Heart left ventricle (tissue), 16 donors: ENCODE results near the gene CLINT1. TPM values are rescaled to one million over a fixed set of nuclear protein-coding genes. Genes with fewer than 3 reads are reported as not detected.

Experiments used
- ATAC-seq, 4 donors: fragments of 200-7000 bp; cut with Tn5 transposase; one replicate each; pipeline ENCODE4 v1.9.1; 2020 to 2022; ENCODE audit warnings: moderate library complexity in 4 of 4, mild to moderate bottlenecking in 3 of 4, moderate number of reproducible peaks in 1 of 4
- DNase-seq, 5 donors: peaks; one replicate each; pipeline ENCODE4 v3.0.0-alpha.2; 2020
- H3K27ac ChIP-seq, 12 donors: fragments of 200-600 bp; sonication (generic) in 4 of 12; one replicate each; pipeline versions ENCODE4 v1.5.0 to v1.8.0; 2016 to 2022; ENCODE audit warnings: mild to moderate bottlenecking in 2 of 12
- H3K27me3 ChIP-seq, 9 donors: fragments of 200-600 bp; sonication (generic) in 2 of 9; one replicate each; pipeline versions ENCODE4 v1.5.1 to v1.8.0; 2016 to 2022; ENCODE audit warnings: mild to moderate bottlenecking in 3 of 9
- H3K36me3 ChIP-seq, 9 donors: fragments of 200-600 bp; sonication (generic) in 2 of 9; one replicate each; pipeline versions ENCODE4 v1.5.0 to v1.8.0; 2018 to 2022; ENCODE audit warnings: mild to moderate bottlenecking in 2 of 9
- H3K4me1 ChIP-seq, 12 donors: fragments of 200-600 bp; sonication (generic) in 4 of 12; one replicate each; pipeline versions ENCODE4 v1.5.0 to v1.8.0; 2016 to 2022; ENCODE audit warnings: mild to moderate bottlenecking in 3 of 12
- H3K4me3 ChIP-seq, 12 donors: fragments of 200-600 bp; sonication (generic) in 4 of 12; one replicate each; pipeline versions ENCODE4 v1.5.0 to v1.8.0; 2017 to 2022; ENCODE audit warnings: mild to moderate bottlenecking in 9 of 12, moderate library complexity in 4 of 12
- H3K9me3 ChIP-seq, 12 donors: fragments of 200-600 bp; sonication (generic) in 4 of 12; one replicate each; pipeline versions ENCODE4 v1.5.0 to v1.8.0; 2016 to 2022; ENCODE audit warnings: mild to moderate bottlenecking in 1 of 12
- POLR2A ChIP-seq, 2 donors: fragments of 450-650 bp; IDR thresholded peaks; one replicate each; pipeline ENCODE4 v1.6.1; 2017; ENCODE audit warnings: antibody characterized with exemption in 2 of 2, mild to moderate bottlenecking in 2 of 2, moderate library complexity in 2 of 2
- WGBS, 4 donors: extraction: QIAGEN DNeasy Blood & Tissue Kit in 2 of 4; methylation state at CpG; one replicate each; pipeline versions ENCODE4 v1.1.5 to v1.1.7; 2013 to 2018; 5-methylcytosine and 5-hydroxymethylcytosine counted together
- intact Hi-C, 10 donors: fragments of 100-400 bp; cut with DNase I; formaldehyde crosslinking; loops; one replicate each; pipeline versions ENCODE4 v1.11.1 to v1.14.2; 2022
- polyA plus RNA-seq, 2 donors: library from polyadenylated mRNA; stranded (reverse); fragments of 200-250 nt; gene quantifications; one replicate each; pipeline ENCODE4 v1.2.3, GENCODE V29; 2013
- total RNA-seq, 9 donors: library from RNA; depleted of rRNA in 2 of 9; stranded (reverse); fragments of >200 nt in 2 of 9; fragmentation: NEBNext Ultra II Directional in 3 of 9; extraction: Animal tissue kit (Norgen Biotek cat#: 25700) in 3 of 9; gene quantifications; one replicate each; pipeline versions ENCODE4 v1.1.0 to v1.2.4, GENCODE V29; 2016 to 2023
- TF ChIP-seq, protein P1 (sequence below), 12 donors: fragments of 200-600 bp; sonication (generic) in 4 of 12; IDR thresholded peaks; one replicate each; pipeline versions ENCODE4 v1.5.0 to v1.8.0; 2018 to 2022; ENCODE audit warnings: antibody characterized with exemption in 12 of 12, mild to moderate bottlenecking in 5 of 12
- donor health status: ischemic (EF 13 %, LVEDD 7.1; RV severe dilation, severe dysfunction).
- donor health status: healthy with polysubstance abuse.
- donor health status: DM: no; HTN: yes; CAD: no.
- donor health status: DM: no; HTN: no; CAD: no.
- donor health status: ischemic (EF 25% LVEDD 6.9; RV normal size, moderate dysfunction).
- donor health status: ischemic (EF 25% LVEDD 5.7; RV mildly dilated, moderate dysfunction).
- donor health status: healthy.
- donor health status: DM: yes; HTN: yes; CAD: no.
- donor health status: ischemic (EF 35%, LVEDD 5.7; RV mildly dilated, moderate dysfunction).
- donor health status: nonischemic (EF 11% LVEDD 7.7; RV severe dilation, severe dysfunction).
- donor health status: DM: yes; HTN: yes; CAD: no.
- donor health status: PGD.
- donor health status: ischemic (EF 29% LVEDD 5.4; RV normal size, mild dysfunction).
- donor health status: nonischemic (EF 23%, LVEDD 6.1; RV moderate dilation, normal function).

The CLINT1 gene
- total and polyA plus RNA-seq, 11 donors: 13.0 to 84.8 (median 48.7) TPM

GRCh38 chr5:157747173-157747740, 111.7 kb downstream of the CLINT1 start:
- H3K27ac ChIP-seq: no peak overlapping the region
- no peak for ATAC-seq
- no peaks in the 10 kb centered on the region for H3K27me3 ChIP-seq
- peaks cover 0 to 19% (median 10%) of the 10 kb centered on the region in 12 donors for H3K4me1 ChIP-seq
- no peaks in the 10 kb centered on the region for H3K9me3 ChIP-seq
- intact Hi-C loops: loop anchor here in 3 of 10 donors (10.0 kb wide), 3 partner anchors 312 to 602 kb away; partner anchors contain the start of gene MED7 (in 1 of the 3)
- DNase-seq: no peak
- no peak overlapping the region for H3K4me3 ChIP-seq
- TF ChIP-seq, protein P1, sequence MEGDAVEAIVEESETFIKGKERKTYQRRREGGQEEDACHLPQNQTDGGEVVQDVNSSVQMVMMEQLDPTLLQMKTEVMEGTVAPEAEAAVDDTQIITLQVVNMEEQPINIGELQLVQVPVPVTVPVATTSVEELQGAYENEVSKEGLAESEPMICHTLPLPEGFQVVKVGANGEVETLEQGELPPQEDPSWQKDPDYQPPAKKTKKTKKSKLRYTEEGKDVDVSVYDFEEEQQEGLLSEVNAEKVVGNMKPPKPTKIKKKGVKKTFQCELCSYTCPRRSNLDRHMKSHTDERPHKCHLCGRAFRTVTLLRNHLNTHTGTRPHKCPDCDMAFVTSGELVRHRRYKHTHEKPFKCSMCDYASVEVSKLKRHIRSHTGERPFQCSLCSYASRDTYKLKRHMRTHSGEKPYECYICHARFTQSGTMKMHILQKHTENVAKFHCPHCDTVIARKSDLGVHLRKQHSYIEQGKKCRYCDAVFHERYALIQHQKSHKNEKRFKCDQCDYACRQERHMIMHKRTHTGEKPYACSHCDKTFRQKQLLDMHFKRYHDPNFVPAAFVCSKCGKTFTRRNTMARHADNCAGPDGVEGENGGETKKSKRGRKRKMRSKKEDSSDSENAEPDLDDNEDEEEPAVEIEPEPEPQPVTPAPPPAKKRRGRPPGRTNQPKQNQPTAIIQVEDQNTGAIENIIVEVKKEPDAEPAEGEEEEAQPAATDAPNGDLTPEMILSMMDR (IDR thresholded peaks at IDR 0.05): no peak
- TF ChIP-seq POLR2A (IDR thresholded peaks at IDR 0.05): no peak
- 82 to 88% (median 86%) methylated on average over 6 of the region's 6 CpGs for WGBS, 4 donors
- H3K36me3 ChIP-seq: peaks cover 0 to 11% (median 5%) of the 10 kb centered on the region in 9 donors

GRCh38 chr5:157745041-157745456, 113.9 kb downstream of the CLINT1 start:
- no peak for DNase-seq
- H3K4me1 ChIP-seq: peaks cover 0 to 19% (median 10%) of the 10 kb centered on the region in 12 donors
- WGBS, 4 donors: 59 to 81% (median 70%) methylated on average over 4 of the region's 4 CpGs
- peak overlapping the region in 7 of 12 donors; percentile 66 to 97 (median 85) for H3K4me3 ChIP-seq
- H3K36me3 ChIP-seq: peaks cover 0 to 2% (median 0%) of the 10 kb centered on the region in 9 donors
- no peak for ATAC-seq
- intact Hi-C loops: loop anchor here in 3 of 10 donors (10.0 kb wide), 3 partner anchors 310 to 600 kb away; partner anchors contain the start of gene MED7 (in 1 of the 3)
- TF ChIP-seq, protein P1 (IDR thresholded peaks at IDR 0.05): no peak
- TF ChIP-seq POLR2A (IDR thresholded peaks at IDR 0.05): no peak
- H3K27ac ChIP-seq: peak overlapping the region in 1 of 12 donors; percentile 78
- H3K9me3 ChIP-seq: no peaks in the 10 kb centered on the region
- no peaks in the 10 kb centered on the region for H3K27me3 ChIP-seq

DNA sequence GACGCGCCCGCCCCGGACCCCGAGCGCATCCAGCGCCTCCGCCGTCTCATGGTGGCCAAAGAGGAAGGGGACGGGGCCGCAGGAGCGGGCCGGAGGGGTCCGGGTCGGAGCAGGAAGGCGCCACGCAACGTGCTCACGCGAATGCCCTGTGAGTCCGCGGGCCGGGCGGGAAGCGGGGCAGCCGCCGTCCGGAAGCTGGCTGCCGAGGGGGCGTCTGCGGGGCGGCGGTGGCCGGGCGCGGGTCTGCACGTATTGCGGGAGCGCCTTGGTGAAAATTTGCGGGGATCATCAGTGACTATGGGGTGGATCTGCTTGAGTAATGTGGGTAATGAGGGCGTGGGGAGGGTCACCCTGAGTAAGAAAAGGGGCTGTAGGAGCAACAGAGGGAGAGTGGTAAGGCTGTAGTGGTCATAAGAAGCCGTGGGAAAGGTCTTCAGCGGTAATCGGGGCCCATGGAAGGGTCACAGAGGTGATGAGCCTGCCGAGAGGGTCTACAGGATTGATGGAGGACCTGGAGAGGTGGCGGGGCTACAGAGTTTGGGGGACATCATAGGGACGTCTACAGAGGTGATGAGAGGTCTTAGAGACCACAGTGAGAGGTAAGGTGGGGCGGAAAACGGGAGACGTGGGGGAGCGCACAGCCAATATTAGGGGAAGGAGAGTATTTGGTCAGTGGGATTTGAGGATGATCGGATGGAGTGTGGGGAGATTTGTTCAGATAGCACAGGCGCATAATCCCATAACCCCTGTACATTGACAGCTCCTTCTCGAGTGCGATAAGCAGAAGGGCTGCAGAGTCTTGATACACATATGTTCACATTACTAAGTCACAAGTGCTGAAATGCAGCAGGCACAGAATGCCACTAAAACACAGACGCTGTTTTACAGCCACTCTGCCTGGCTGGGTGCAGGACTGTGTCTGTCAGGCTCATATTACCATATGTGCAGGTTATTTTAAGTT, 114.6 kb downstream of the CLINT1 start:
- DNase-seq (peak in 4 of 5 donors; percentile 15 to 72 (median 30)), ATAC-seq (peak in 2 of 4 donors; percentile 3 to 8)
- intact Hi-C loops: loop anchor here in 6 of 10 donors (5.0 to 10.0 kb wide), 5 partner anchors 77 to 600 kb away; partner anchors contain the start of gene MED7 (in 1 of the 6)
- no peaks in the 10 kb centered on the region for H3K9me3 ChIP-seq
- H3K4me3 ChIP-seq: peak overlapping the region; percentile 66 to 97 (median 84)
- 3 to 6% (median 5%) methylated on average over 32 to 56 of the region's 56 CpGs for WGBS, 4 donors
- TF ChIP-seq, protein P1 (IDR thresholded peaks at IDR 0.05): no peak
- TF ChIP-seq POLR2A (IDR thresholded peaks at IDR 0.05): no peak
- H3K4me1 ChIP-seq: peaks cover 0 to 19% (median 10%) of the 10 kb centered on the region in 12 donors
- no peaks in the 10 kb centered on the region for H3K27me3 ChIP-seq
- peaks cover 0 to 8% (median 6%) of the 10 kb centered on the region in 9 donors for H3K36me3 ChIP-seq
- peak overlapping the region in 6 of 12 donors; percentile 41 to 78 (median 62) for H3K27ac ChIP-seq
